ENCODE measurements around the gene RUNDC3A.

RUNDC3A gene

DNA sequence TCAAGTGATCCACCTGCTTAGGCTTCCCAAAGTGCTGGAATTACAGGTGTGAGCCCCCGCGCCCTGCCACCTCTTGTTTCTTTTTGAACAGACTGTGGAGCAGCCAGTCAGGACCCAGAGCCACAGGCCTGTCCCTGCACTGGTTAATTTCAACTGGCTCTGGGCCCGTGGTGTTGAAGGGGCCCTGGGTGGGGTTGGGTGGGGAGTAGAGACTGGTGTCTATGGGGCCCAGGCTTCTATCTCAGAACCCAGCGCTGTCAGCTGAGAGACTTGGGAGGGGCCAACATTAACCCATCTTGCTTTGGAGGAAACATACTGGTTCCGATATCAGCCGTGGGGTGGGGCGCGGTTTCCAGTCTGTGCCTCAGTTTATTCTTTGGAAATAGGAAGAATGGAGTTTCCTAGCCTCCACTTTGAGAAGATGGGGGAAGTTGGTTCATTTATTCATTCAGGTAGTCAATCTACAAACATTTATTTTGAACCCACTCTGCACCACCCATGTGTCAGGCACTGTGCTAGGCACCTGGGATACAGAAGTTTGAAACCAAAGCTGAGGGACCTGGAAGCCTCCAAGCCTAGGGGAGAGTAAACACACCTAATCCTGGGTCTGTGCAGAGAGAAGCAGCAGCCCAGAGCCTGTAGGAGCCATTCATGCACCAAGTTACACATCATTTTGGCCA is 24.9 kb upstream of the RUNDC3A start:
- DNase-seq (ENCODE audit: low read depth), result no peak

- no peak for DNase-seq (ENCODE audit: low read depth)
These were observed 24.4 kb upstream of the RUNDC3A start for GRCh38 chr17:44284024-44284400.

GRCh38 chr17:44287651-44288050 is 20.8 kb upstream of the RUNDC3A start:
- DNase-seq (ENCODE audit: low read depth), result no peak

GRCh38 chr17:44293509-44294226 is 14.7 kb upstream of the RUNDC3A start:
- no peak for DNase-seq (ENCODE audit: low read depth)

DNA sequence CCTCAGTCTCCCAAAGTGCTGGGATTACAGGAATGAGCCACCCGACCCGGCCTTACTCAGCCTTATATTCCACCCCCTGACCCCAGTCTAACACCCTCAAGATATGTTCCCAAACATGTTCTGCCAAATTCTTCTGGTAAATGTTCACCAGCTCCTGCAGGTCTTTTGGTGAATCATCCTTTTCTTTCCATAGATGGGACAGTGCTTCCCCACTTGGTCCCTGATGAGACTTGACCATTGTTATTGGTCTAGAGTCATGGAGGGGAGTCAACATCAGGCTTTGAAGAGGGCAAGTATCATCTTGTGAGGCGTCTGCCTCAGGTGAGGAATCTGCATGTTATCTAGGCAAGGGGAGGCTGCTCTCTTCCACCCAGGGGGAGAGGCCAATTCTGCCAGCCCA is 10.4 kb upstream of the RUNDC3A start:
- no peak for DNase-seq (ENCODE audit: low read depth)

GRCh38 chr17:44304651-44305050 is 3.8 kb upstream of the RUNDC3A start:
- DNase-seq (ENCODE audit: low read depth), result no peak

DNA sequence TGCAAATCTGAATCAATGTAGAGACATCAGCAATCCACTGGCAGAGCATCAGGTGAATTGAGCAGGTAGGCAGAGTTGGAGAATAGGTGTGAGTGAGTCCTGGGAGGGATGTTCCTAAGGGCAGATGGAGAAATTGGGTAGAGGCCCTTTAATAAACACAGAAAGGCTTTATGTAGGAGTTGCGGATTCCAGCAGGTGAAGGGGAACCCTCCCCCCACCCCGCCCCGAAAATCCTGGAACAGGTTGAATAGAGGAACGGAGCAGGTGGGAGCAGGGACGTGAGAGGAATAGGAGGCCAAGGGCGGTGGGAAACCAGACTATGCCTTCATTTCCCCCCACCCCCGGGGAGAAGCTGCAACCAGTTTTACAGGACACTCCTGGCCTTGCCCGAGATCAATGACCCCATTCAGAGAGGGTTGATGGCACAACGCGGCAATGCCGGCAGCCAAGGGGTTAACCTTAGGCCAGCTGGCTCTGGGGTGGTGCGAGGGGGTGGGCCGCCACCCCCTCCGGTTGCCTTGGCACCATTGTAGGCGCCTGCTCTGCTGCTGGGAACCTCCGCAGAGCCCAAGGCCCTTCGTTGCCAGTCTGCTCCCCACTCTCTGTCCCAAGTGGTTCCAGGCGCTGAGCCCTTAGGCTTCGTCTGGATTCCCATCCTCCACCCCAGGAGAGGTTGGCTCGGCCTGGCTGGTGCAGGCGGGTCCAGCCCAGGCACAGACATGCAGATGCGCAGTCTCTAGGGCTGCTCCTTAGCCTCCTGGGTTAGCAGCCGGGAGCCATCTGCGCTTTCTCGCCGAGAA is 814 bp upstream of the RUNDC3A start:
- DNase-seq (ENCODE audit: low read depth), result no peak

- no peak for DNase-seq (ENCODE audit: low read depth)
These were observed 464 bp downstream of the RUNDC3A start for GRCh38 chr17:44308865-44309264.

- no peak for DNase-seq (ENCODE audit: low read depth)
These were observed 1.1 kb downstream of the RUNDC3A start for GRCh38 chr17:44309472-44309871.

GRCh38 chr17:44310188-44310587 is 1.8 kb downstream of the RUNDC3A start:
- DNase-seq (ENCODE audit: low read depth), result no peak

GRCh38 chr17:44310609-44311376 is 2.4 kb downstream of the RUNDC3A start:
- DNase-seq (ENCODE audit: low read depth), result no peak

- no peak for DNase-seq (ENCODE audit: low read depth)
These were observed 3.3 kb downstream of the RUNDC3A start for GRCh38 chr17:44311562-44312181.

GRCh38 chr17:44312396-44313104 is 4.1 kb downstream of the RUNDC3A start:
- no peak for DNase-seq (ENCODE audit: low read depth)

DNA sequence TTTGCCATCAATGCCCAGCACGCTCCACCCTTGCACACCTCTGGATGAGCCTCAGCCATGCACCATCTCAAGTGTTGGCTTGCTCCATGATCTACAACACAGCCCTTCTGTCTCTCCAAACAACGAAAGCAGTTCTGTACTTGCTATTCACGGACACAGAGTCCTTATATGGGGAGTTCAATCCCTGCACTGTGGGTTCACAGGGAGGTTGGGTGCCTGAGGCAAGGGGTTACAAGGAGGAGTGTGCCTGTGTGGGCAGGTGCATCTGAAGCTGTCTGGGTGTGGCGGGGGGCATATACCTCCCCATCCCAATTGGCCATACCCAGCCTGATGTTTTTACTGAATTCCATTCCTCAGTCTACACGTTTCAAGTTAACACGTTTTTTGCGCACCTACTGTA is 5.6 kb downstream of the RUNDC3A start:
- no peak for DNase-seq (ENCODE audit: low read depth)

DNA sequence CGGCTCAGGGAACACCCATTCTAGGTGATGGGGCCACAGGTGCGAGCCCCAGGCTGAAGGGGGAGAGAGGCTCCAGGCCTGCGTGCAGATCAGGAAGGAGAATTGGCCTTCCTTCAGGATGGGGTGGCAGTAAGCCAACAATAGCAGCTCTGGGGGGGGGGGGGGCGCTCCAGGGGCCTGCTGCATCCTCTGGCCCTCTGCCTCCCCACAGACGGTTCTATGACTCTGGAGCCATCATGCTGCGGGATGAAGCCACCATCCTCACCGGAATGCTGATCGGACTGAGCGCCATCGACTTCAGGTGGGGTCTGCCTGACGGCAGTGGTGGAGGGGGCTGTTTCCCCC is 6.1 kb downstream of the RUNDC3A start:
- no peak for DNase-seq (ENCODE audit: low read depth)

- DNase-seq (ENCODE audit: low read depth), result no peak
These were observed 6.7 kb downstream of the RUNDC3A start for GRCh38 chr17:44314869-44315661.

DNA sequence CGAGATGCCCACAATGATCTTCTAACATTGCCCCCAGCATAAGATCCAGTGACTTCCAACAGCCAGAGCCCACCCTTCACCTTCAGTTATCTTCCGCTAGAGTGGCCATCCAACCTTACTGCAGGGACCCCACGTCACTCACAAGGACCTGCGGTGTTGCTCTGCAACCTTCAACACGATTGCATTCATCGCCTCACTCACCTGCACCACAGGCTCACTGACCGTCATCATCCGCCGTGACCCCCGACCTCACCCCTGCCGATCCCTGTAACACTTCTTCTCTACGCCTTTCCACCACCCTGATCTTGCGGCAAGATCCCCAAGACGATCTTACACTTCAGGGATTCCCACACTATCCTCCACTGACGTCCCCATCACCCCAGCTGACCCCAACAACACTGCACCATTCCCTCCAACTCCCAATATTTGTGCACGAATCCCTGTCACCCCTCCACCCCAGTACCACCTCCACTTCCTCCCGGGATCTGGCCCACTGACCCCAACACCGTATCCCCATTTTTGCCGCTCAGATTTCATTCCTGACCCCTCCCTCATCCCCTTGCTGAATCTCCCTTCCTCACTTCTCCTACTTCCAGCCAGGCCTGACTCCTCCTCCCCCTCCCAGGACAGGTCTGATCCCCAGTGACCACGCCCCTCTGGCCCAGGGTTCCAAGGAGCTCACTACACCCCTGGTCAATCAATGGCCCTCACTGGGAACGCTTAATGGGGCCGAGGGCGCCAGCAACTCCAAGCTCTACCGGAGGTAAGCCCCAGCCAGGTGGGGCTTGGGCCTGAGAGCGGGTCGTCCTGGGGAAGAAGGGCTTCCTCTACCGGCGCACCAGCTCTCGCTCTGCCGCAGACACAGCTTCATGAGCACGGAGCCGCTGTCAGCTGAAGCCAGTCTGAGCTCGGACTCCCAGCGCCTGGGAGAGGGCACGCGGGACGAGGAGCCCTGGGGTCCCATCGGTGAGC is 7.6 kb downstream of the RUNDC3A start:
- no peak for DNase-seq (ENCODE audit: low read depth)

DNA sequence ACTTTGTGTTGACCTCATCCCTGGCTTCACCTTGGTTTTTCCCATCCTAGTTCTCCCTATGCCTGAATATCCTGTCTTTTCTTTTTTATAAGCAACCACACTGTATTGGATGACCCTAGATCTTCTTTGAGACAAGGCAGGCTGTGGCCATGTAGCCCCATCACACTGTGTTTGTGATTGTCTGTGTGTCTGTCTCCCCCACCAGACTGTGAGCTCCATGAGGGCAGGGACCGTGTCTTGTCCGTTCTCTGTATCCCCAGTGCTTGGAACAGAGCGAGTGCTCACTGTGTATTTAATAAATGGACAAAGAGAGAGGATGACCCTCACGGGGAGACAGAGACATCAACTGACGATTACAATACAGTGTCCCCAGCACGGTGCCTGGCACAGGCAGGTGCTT is 9.1 kb downstream of the RUNDC3A start:
- no peak for DNase-seq (ENCODE audit: low read depth)

Data from activated gamma-delta T cell treated with anti-CD3 and anti-CD28 coated beads, Interleukin-2, amount 50 U/mL, for 16 hours (primary cell).